Endothelial cell of umbilical vein (primary cell): ENCODE measurements around the gene COL5A1.

Experiments
- EZH2 ChIP-seq: IDR thresholded peaks from 2 replicates; pipeline ENCODE4 v1.6.1; 2012; ENCODE audit warnings: borderline replicate concordance, low read depth, mild to moderate bottlenecking, moderate library complexity, low read length, inconsistent platforms; ENCODE audit not compliant: severe bottlenecking
- FOS ChIP-seq: IDR thresholded peaks from 2 replicates; pipeline ENCODE4 v1.6.1; 2011; ENCODE audit warnings: mild to moderate bottlenecking, low read length, moderate library complexity, borderline replicate concordance; ENCODE audit not compliant: insufficient read depth
- GATA2 ChIP-seq: IDR thresholded peaks from 2 replicates; pipeline ENCODE4 v1.7.0; 2011; ENCODE audit warnings: low read depth, mild to moderate bottlenecking, moderate library complexity, mixed read lengths, low read length; ENCODE audit not compliant: insufficient read length, insufficient read depth
- POLR2A ChIP-seq: IDR thresholded peaks from 2 replicates; pipeline ENCODE4 v1.6.1; 2012; ENCODE audit warnings: low read depth, mild to moderate bottlenecking, control low read depth, low read length
- TF ChIP-seq, protein P1 (sequence below): IDR thresholded peaks from 2 replicates; pipeline ENCODE4 v1.6.1; 2011; ENCODE audit not compliant: insufficient read depth, insufficient read length
- TF ChIP-seq, protein P2 (sequence below), 2 donors: IDR thresholded peaks; 1 replicate in 1 of 2; 2 replicates in 1 of 2; pipeline ENCODE4 v1.5.1; 2011; ENCODE audit warnings: low read length in 2 of 2, mild to moderate bottlenecking in 2 of 2, moderate library complexity in 2 of 2, control low read depth in 1 of 2, inconsistent platforms in 1 of 2, low read depth in 1 of 2; ENCODE audit not compliant: insufficient read depth in 1 of 2; ENCODE audit errors: extremely low read depth in 1 of 2

DNA sequence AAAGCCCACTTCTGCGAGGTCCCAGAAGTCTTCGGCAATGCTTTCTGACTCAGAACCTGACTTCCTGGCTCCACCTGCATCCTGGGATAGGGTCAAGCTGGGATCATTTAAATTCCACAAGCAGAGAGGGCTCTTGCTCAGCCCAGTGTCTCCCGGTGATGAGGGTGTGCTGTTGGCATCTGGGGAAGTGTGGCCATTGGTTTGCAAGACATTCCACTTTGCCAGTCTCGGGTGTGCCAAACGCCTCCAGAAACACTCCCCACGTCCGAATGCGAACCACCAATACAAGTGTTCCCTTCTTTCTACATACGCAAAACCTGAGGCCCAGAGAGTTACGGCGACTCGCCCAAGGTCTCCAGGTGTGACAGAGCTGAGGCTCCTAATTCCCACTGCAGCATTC lies 195.9 kb downstream of the COL5A1 start:
- TF ChIP-seq, protein P1, sequence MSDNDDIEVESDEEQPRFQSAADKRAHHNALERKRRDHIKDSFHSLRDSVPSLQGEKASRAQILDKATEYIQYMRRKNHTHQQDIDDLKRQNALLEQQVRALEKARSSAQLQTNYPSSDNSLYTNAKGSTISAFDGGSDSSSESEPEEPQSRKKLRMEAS, result no peak
- TF ChIP-seq, protein P2, sequence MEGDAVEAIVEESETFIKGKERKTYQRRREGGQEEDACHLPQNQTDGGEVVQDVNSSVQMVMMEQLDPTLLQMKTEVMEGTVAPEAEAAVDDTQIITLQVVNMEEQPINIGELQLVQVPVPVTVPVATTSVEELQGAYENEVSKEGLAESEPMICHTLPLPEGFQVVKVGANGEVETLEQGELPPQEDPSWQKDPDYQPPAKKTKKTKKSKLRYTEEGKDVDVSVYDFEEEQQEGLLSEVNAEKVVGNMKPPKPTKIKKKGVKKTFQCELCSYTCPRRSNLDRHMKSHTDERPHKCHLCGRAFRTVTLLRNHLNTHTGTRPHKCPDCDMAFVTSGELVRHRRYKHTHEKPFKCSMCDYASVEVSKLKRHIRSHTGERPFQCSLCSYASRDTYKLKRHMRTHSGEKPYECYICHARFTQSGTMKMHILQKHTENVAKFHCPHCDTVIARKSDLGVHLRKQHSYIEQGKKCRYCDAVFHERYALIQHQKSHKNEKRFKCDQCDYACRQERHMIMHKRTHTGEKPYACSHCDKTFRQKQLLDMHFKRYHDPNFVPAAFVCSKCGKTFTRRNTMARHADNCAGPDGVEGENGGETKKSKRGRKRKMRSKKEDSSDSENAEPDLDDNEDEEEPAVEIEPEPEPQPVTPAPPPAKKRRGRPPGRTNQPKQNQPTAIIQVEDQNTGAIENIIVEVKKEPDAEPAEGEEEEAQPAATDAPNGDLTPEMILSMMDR (IDR thresholded peaks at IDR 0.05; ENCODE audit: extremely low read depth in 1 of 2, insufficient read depth in 1 of 2, low read depth in 1 of 2, low read length in 2 of 2), result no peak
- TF ChIP-seq EZH2 (no peak), FOS (no peak), GATA2 (no peak), POLR2A (no peak)
